ACHN (cell line): ENCODE measurements around the gene E2F6.

Experiments used
- DNase-seq: peaks from one replicate; pipeline ENCODE4 v3.0.0-alpha.2; 2015
- in situ Hi-C: cut with HindIII; loops from 2 replicates; pipeline ENCODE4 v1.10.0; 2017; ENCODE audit warnings: low sequenced_read_pairs, low pct_ligation_motif_present, low pct_unique_long_range_greater_than_20kb

The E2F6 gene

DNA sequence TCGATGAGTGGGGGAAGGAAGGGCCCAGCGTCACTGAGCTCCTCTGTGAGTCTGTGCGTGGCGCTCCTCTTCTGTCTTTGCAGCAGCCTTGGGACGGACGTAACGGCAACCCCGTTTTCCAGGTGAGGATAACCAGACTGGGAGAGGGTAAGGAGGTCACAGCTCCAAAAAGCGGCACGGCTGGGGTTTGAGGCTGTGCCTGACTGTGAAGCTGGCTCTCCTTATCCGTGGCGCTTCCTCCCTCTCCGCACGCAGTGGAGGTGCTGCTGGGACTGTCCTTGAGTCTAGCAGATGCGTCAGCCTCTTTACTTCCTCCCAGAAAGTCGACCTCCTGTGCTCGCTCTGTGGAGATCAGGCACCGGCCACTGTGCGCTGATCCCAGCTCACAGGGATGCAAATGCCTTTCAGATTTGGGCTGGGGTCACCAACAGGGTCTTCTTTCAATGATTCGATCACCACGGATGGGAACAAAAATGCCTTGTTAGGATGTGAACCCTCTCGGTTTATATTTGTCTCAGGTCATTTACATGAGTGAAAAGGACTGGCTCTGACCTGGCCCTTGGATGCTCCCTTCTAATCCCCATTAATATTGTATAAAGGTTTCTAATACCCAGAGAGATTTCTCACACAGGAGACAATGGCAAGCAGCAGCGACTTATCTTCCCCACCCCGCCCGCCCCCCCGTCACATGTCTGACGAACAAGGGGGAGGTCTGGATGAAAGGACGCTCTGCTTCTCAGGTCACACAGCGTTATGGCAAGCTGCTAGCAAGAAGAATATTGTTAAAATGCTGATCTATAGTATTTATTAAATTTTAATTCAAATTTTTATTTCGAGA lies 30.1 kb upstream of the E2F6 start:
- in situ Hi-C loops = no loop called here
- DNase-seq = no peak

DNA sequence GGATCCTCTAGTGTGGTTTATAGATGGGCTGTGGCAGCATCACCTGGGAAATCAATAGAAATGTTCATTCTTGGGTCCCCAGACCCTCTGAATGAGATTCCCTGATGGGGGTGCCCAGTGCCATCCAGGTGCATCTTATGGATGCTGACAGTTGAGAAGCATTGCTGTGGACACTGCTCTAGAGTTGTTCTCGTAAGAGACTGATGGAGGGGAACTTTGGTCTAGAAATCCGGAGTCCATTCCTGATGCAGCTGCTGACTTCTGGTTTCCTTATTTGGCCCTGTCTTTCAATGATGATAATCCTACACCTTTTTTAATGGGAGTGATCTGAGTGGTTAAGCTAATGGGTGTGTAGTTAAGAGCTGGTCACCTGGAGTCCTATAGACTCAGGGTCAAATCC lies 28.3 kb upstream of the E2F6 start:
- no peak for DNase-seq
- in situ Hi-C loops = no loop called here

DNA sequence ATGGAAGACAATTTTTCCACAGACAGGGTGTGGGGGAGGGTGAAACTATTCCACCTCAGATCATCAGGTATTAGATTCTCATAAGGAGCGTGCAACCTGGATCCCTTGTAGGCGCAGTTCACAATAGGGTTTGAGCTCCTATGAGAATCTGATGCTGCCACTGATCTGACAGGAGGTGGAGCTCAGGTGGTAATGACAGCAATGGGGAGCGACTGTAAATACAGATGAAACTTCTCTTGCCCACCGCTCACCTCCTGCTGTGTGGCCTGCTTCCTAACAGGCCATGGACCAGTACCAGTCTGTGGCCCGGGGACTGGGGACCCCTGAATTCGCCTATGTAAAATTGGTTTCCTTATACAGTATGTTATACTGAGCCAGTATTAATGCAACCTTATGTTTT lies 27.3 kb upstream of the E2F6 start:
- no peak for DNase-seq
- in situ Hi-C loops = no loop called here

DNA sequence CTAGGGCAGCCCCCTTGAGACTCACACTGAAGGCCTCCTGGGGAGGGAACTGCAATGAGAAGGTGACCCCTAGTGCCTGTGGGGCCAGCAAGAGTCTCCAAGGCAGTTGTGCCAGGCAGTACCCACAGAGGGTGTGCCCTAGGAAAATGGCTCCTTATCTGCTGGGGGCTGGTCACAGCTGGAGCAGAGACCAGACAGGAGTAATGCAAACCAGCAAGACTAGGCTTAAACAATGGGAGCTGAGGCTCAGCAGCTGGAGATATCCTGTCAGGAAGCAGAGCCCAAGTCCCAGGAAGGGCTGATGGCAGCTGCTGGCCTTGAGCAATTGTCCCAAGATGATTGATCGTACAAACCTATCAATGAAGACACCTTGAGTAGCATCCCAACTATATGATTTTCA lies 26.8 kb upstream of the E2F6 start:
- in situ Hi-C loops = no loop called here
- no peak for DNase-seq

DNA sequence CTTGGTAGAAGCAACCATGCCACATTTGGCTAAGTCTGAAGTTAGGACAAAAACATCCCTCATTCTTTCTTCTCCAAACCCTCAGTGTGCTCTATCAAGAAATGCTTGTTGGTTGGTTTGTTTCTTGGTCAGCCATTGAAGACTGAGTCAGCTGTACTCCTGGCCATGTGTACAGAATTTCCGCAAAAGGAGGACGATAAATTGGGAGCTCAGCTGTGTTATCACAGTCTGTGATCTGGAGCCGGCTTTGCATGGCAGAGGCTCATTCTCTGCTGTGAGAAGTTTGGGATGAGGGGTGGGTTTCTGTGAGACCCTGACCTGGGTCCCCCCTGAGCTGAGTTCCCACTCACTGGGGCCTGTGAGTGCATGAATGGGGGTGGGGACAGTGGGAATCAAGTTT lies 26.3 kb upstream of the E2F6 start:
- in situ Hi-C loops = no loop called here
- no peak for DNase-seq

DNA sequence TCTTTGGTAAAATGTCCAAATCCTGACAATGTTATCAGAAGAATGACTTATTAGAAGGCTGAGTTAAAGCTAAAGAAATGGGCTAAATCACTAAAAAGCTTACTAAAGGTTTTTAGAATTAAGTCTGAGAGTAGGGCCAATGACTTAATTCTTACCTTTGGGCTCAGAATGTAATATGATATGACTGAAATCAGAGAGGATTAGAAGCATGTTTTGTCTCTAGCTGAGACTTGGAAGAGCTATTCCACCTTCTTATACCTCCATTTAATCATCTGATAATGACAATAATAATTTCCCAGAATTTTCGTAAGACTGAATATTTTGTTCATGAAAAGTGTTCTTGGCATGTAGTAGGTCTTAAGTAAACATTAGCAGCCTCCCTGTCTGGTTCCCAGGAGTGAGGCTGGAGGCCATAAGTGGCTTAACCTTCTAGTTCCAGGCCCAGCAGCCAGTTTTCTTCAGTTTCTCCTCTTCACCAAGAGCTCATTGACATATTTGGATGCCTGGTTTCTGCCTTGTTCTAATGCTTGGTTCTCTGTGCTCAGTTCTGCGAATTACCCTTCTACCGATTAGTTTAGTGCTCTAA lies 25.5 kb upstream of the E2F6 start:
- in situ Hi-C loops = no loop called here
- no peak for DNase-seq

DNA sequence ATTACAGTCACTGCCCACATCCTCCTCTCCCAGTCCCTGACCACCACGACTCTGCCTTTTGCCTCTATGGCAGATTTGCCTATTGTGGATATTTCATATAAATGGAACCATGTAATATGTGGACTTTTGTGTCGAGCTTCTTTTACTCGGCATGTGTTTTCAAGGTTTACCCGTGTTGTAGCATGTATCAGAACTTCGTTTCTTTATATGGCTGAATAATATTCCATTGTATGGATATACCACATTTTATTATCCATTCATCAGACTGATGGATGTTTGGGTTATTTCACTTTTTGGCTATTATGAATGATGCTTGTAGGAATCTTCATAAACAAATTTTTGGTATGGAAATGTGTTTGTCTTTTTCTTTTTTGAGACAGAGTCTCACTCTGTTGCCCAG lies 24.2 kb upstream of the E2F6 start:
- no peak for DNase-seq
- in situ Hi-C loops = no loop called here

DNA sequence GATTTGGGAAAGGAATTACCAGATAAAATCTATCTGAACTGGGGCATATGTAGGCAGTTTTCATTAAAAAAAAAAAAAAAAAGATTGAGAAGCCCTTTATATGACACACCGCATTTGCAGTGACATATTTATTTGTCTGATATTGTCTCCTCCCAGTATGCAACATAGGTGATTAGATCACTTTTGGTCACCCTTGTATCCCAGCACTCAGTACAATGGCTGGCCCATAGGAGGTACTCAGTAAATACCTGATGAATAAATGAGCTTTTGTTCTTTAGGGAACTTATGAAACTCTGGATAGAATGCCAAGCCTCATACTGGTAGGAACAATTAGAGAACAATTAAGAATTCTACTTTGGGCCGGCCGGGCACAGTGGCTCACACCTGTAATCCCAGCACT lies 22.8 kb upstream of the E2F6 start:
- in situ Hi-C loops = no loop called here
- DNase-seq = no peak

DNA sequence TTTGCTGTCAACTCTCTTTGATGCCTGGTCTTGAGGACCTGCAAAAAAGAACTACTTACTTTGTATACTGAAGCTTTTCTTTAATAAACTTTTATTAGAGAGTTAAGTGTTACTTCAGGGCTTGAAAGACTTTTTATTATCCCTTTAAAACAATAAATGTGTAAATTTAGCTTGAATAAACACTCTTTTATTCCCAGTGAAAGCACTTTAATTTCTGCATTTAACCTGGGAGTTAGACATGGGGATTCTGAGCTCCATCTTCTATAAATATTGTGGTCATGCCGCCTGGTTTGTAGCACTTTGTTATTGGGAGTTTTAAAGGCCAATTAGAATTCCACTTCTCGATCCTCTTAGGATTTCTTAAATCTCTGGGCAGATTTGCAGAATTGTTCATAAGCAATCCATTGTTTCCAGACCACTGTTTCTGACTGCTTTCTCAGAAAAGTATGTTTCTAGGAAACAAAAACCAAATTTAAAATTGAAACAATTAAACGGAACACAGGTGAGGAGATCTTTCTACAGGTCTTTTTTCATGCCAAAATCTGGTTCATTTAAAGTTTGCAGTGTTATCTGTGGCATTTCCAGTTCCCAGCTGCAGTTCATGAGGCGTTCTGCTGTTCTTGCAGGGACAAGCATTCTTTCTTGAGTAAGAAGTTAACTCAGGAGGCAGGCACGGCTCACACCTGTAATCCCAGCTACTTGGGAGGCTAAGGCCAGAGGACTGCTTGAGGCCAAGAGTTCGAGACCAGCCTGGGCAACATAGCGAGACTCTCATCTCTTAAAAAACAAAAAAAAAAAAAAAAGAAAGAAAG lies 18.1 kb upstream of the E2F6 start:
- in situ Hi-C loops = no loop called here
- no peak for DNase-seq

DNA sequence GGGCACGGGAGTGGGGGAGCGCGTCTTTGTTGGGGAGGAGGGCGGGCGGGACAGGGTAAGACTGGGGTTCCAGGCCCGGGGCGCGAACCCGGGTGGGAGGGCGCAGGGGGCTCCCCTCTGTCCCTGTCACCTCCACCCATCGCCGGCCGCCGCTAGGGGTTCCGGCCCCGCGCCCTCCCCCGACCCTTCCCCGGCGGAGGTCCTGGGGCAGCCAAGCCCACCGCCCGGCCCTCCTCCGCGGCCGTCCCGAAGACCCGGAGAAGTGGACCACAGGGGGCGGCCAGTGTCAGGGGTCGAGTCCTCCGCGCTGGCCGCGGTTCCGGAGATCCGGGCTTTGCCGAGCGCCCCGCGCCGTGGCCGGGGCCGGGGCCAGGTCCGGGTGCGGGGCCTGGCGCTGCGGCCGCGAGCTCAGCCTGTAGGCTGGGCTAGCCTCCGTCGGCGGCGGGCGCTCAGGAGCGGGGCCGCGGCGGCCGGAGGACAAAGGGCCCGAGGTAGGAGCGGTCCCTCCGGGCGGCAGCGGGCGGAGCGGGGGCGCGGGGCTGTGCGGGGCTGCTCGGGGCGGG lies 16.6 kb upstream of the E2F6 start:
- in situ Hi-C loops = no loop called here
- no peak for DNase-seq

DNA sequence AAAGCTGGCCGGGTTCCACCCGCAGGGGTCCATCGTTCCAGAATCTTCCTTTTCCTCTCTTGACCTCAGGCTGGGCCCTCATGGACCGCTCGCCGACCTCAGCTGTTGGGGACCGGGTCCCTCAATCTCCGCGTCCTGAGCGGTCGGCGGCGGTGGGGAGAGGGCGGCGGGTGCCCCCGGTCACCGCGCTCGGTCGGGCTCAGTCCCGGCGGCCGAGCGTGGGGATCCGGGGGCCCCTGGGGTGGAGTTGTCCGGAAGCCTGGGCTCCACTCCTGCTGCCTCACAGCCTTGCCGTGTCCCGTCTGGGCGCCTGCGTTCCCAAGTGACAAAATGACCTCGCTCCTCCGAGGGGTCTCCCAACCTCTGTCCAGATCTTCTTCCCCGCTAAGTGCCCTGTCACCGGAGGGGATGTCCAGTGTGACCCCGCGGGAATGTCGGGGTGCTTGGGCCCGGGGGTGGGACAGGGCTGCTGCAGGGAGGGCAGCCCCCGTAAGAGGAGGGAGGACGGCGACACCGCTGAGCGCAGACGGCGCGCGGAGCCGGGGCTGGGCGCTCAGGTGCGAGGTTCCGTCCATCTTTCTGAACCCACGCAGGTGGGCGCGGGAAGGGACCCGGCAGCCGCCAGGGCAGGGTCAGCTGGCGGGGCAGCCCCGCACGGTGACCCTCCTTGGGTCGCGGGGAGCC lies 16.0 kb upstream of the E2F6 start:
- no peak for DNase-seq
- in situ Hi-C loops = no loop called here

DNA sequence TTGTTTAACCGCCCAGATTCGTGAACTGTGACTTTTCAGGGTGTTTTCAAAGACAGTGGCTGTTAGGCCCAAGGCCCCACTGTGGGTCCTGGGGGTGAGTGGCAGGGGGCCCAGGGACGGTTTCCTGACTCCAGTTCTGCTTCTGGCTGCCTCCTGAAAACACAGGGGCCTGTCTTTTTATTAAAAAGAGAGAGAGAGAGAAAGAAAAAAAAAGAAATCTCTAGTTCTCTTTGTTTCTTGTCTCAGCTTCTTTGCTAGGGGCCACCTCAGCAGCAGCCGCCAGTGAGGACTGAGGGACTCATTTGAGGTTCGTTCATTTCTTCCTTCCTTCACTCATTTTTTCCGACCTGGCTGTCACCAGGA lies 15.4 kb upstream of the E2F6 start:
- in situ Hi-C loops = no loop called here
- no peak for DNase-seq

DNA sequence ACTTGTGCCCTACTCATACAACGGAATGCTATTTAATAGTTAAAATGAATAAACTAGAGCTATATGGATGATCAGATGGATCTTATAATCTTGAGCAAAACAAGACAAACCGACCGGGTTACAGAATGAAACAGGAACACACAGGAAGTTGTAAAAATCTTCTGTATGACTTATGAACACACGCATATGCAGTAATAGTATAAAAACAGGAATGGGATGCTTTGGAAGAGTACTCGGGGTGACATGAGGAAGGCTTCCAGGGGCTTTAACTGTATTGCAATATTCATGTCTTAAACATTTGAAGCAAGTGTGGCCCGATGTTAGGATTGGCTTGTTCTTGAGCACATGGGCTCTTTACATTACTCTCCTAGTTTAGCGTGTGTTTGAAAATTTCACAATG lies 14.9 kb upstream of the E2F6 start:
- in situ Hi-C loops = no loop called here
- DNase-seq = no peak

DNA sequence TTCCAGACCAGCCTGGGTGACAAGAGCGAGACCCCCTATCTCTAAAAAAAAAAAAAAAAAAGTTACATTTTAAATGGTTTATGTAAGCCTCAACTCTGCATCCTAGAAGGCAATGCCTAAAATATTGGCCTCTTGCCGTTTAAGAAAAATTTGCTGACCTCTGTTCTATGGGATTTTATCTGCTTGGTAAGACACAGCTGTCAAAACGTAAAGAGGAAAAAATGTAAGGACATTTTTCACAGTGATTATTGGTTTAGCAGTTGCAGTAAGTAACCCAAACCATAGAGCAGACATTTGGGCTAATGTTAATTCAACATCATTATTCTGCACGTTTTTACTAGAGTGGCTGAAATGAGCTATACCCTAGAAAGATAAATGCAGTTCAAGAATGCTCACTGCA lies 14.4 kb upstream of the E2F6 start:
- no peak for DNase-seq
- in situ Hi-C loops = no loop called here

DNA sequence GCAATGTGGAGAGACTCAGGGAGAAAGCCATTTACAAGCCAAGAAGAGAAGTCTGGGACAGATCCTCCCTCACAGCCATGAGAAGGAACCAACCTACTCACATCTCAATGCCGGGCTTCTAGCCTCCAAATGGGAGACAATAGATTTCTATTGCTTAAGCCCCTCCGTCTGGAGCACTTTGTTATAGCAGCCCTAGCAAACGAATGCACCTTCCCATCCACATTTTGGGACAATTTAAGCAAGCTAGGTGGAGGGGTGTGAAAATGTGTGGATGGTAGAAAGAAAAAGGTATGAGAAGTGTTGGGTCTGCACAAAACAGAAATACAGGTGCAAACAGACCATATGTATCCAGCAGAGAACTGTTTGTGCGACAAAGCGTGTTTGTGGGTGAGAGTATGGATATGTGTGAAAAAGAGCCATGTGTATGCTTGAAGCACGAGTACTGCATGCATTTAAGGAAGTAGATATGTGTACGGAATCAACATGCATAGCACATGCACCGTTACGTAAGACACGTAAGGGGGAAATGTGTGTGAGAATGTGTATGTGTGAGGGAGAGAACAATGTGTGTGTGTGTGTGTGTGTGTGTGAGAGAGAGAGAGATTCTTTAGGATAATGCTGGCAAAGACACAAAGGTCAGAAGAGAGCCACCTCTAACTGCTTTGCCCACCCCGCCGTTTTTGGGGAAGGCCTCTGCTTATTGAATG lies 13.1 kb upstream of the E2F6 start:
- no peak for DNase-seq
- in situ Hi-C loops = no loop called here

DNA sequence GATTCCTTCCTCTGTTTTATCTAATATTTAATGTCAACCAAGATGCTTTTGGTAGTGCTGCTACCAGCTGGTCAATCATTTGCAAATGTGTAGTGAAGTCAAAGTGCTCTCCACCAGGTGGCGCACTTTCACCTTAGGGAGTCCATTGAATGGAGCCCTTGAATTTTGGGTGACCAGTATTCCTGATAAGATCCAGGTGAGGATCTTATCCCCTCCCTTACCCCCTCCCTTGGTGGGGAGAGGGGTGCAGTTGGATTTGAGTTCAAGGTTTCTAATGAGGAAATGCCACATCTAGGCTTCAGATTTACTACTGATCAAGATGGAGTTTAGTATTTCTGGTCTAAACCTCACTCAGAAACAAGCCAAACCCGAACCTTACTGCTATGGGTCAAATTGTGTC lies 12.0 kb upstream of the E2F6 start:
- in situ Hi-C loops = no loop called here
- DNase-seq = peak; percentile 89

DNA sequence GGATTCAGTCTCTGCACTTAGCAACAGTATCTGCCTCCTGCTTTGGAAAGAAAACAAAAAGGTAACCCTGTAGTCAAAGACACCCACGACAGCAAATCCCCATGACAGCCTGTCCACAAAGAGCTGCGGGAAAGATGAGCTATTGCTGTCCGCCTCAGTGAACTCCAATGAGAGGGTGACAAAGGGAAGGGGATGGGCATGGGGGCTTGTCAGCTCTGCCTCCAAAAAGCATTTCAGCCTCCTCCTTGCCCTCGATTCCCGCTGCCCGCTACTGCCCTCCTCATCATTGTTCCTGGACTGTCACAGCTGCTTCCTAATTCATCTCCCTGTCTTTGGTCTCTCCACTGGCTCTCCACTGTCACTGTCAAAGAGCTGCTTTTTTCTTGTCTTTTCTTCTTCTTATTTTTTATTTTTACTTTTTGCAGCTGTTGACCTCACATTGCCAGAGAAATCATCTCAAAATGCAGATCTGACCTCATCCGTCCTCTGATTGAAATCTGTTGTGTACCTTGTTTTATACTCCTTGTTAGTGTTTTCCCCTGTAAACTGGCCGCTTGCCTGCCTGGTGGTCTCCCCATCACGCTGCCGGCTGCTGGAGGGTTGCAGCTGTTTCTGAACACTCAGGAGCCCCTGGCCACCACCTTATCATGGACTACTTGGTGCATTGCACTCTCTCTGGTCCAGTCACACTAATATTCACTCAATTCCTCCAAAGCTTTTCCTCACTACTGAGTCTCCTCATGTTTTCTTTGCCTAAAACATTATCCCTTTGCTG lies 7.9 kb upstream of the E2F6 start:
- in situ Hi-C loops = no loop called here
- DNase-seq = no peak

DNA sequence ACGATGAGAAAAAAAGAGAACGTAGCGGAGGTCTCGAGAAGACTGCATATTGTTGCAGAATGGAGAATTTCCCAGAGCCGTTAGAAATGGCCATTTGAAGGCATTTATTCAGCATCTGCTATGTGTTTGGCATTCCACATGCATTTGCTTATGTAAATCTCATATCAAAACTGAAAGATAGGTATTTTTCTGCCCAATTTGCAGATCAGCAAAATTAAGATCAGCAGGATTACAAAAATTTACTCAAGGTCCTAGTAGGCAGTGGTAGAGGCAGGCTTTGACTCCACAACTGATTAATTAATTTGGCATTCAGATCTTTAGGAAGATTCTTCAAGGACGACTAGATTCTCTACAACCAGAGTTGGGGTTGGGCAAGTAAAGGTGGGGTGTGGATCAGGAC lies 1.8 kb upstream of the E2F6 start:
- no peak for DNase-seq
- in situ Hi-C loops = no loop called here
